GM10248 (cell line): ENCODE measurements around the gene AKR1B1.

Experiments
- CTCF ChIA-PET: fragments of 300-600 bp; sonication (Branson Sonifier 250); formaldehyde crosslinking; extraction: SDS; loops from one replicate; lab custom pipeline; 2021; ENCODE audit warnings: antibody characterized with exemption; lab: Yijun Ruan, JAX
- POLR2A ChIA-PET: fragments of 350-650 bp; sonication (Branson Sonifier 250); formaldehyde crosslinking; extraction: SDS; loops from one replicate; lab custom pipeline; 2020; ENCODE audit warnings: antibody characterized with exemption; lab: Yijun Ruan, JAX
- DNase-seq: peaks from one replicate; pipeline ENCODE4 v3.0.0; 2012; ENCODE audit errors: extremely low spot score
- TF ChIP-seq, protein P1 (sequence below): IDR thresholded peaks from 2 replicates; pipeline ENCODE4 v1.5.1; 2012; ENCODE audit warnings: mild to moderate bottlenecking, low read depth; ENCODE audit errors: extremely low read depth, missing control alignments, control extremely low read depth

The AKR1B1 gene

DNA sequence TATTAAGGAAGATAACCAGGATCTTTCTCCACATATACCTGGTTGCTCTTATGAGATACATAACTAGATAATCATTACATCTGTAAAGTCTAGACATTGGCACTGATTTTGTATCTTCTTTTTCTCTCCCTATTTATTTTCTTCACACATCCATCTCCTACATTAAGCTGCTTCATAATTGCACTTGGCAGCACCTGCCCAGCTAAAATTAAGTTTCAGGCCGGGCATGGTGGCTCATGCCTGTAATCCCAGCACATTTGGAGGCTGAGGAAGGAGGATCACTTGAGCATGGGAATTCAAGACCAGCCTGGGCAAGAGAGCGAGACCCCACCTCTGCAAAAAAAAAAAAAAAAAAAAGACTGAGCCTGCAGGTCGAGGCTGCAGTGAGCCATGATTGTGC is 22.3 kb upstream of the AKR1B1 start:
- no peak for DNase-seq
- POLR2A ChIA-PET, result no interaction called here
- TF ChIP-seq, protein P1, sequence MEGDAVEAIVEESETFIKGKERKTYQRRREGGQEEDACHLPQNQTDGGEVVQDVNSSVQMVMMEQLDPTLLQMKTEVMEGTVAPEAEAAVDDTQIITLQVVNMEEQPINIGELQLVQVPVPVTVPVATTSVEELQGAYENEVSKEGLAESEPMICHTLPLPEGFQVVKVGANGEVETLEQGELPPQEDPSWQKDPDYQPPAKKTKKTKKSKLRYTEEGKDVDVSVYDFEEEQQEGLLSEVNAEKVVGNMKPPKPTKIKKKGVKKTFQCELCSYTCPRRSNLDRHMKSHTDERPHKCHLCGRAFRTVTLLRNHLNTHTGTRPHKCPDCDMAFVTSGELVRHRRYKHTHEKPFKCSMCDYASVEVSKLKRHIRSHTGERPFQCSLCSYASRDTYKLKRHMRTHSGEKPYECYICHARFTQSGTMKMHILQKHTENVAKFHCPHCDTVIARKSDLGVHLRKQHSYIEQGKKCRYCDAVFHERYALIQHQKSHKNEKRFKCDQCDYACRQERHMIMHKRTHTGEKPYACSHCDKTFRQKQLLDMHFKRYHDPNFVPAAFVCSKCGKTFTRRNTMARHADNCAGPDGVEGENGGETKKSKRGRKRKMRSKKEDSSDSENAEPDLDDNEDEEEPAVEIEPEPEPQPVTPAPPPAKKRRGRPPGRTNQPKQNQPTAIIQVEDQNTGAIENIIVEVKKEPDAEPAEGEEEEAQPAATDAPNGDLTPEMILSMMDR, result no peak
- CTCF ChIA-PET, result interaction anchor here (1.0 to 5.0 kb wide), 5 partner anchors 20 to 48 kb away, joined by 3 to 26 read pairs (median 4); partner anchors contain the start of gene AKR1B1

DNA sequence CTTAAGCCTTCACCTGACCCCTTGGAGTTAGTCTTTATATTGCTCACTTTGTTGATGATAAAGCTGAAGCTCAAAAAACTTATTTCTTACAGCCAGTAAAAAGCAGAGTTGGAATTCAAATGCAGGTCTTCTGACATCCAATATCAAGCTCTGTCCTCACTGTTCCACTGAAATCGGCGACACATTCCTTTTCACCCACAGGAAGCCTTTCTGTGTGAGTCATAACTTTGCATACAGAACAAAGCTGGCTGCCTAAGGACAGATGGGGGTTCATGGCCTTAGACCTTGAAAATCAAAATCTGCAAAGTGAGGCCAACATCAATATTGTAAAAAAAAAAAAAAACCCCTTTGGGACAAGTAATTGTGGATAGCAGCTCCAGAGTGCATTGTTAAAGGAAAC is 21.8 kb upstream of the AKR1B1 start:
- DNase-seq, result no peak
- ChIA-PET CTCF (interaction anchor here (0.9 to 5.0 kb wide), 6 partner anchors 19 to 48 kb away, joined by 3 to 26 read pairs (median 4); partner anchors contain the start of gene AKR1B1), POLR2A (no interaction called here)
- TF ChIP-seq, protein P1, result no peak

DNA sequence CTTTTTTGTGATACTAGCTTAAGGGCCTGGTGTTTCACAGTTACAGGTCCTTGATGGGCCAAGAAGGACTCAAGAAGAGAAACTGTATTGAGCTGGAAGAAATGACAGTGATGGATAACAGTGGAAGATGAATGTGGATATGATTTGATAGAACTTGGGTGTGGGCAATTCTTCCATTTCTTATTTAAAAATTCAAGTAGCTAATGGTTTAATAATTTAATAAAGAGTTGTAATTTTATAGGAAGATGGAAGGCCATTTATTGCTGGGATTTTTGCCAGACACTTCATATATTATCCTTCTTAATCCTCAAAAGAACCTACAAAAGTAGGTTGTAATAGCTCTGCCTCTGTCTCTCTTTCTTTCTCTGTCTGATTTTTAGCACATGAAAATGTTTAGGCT is 21.3 kb upstream of the AKR1B1 start:
- CTCF ChIA-PET, result interaction anchor here (0.9 to 5.0 kb wide), 7 partner anchors 19 to 47 kb away, joined by 3 to 26 read pairs (median 4); partner anchors contain the start of gene AKR1B1
- POLR2A ChIA-PET, result no interaction called here
- DNase-seq, result no peak
- TF ChIP-seq, protein P1, result no peak

DNA sequence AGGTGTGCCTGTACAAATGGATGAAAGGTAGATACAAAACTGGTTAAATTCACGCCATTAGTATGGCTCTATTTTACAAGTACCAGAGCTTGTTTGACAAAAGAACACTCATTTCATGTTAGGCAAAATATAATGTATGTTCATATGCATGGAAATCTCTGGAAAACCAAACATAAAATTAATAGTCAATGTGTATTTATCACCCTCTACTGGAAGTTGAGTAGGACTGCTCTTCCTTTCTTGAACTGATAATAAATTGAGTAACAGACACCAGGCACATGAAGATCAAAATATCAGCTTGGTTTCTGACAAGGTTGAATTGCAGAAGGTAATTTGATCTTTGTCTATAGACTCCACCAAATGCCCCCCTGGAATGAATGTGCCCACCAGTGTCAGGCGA is 19.8 kb upstream of the AKR1B1 start:
- CTCF ChIA-PET, result interaction anchor here (0.8 to 5.0 kb wide), 4 partner anchors 8 to 46 kb away, joined by 3 to 26 read pairs (median 8); partner anchors contain the start of gene AKR1B1
- DNase-seq, result no peak
- TF ChIP-seq, protein P1, result no peak
- POLR2A ChIA-PET, result no interaction called here

DNA sequence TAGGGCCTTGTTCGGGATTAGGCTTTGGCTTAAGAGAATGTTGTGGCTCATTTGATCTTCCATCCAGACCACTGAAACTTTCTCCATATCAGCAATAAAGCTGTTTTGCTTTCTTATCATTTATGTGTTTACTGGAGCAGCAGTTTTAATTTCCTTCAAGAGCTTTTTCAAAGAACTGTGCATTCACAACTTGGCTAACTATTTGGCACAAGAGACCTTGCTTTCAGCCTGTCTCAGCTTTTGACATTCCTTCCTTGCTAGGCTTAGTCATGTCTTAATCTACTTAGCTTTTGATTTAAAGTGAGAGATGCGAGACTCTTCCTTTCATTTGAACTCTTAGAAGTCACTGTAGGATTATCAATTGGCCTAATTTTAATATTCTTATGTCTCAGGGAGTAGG is 19.1 kb upstream of the AKR1B1 start:
- POLR2A ChIA-PET, result no interaction called here
- CTCF ChIA-PET, result interaction anchor here (0.9 to 5.0 kb wide), 5 partner anchors 13 to 69 kb away, joined by 3 to 26 read pairs (median 4); no protein-coding TSS in a partner anchor
- TF ChIP-seq, protein P1, result no peak
- no peak for DNase-seq

DNA sequence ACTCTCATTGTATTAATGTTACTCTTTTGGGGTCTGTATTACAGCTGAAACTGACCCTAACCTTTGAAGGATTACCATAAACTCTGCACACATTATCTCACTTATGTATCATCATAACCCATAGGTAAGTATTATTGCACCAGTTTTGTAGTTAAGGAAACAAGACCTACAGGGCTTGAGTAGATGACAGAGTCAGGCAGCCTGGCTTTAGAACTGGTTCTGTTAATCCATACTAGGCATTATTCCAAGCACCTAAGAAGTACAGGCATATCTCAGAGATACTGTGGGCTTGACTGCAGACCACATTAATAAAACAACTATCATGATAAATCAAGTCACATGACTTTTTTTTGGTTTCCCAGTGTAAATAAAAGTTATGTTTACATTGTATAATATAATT is 17.1 kb upstream of the AKR1B1 start:
- ChIA-PET CTCF (interaction anchor here (0.9 to 1.0 kb wide), 2 partner anchors 14 to 43 kb away, joined by 3 read pairs; no protein-coding TSS in a partner anchor), POLR2A (no interaction called here)
- TF ChIP-seq, protein P1, result no peak
- no peak for DNase-seq
